Osteocyte (in vitro differentiated cells): Measurements from ENCODE around the gene SPDEF. TPM values are rescaled to one million over a fixed set of nuclear protein-coding genes. Genes with fewer than 3 reads are reported as not detected.

ENCODE experiments used
- DNase-seq: peaks from one replicate; pipeline ENCODE4 v3.0.0; 2021; ENCODE audit warnings: mixed read lengths; ENCODE audit not compliant: unreplicated experiment; ENCODE audit errors: extremely low spot score
- H3K27ac Mint-ChIP-seq: one replicate; pipeline ENCODE4 v1.8.0; 2021; ENCODE audit warnings: mild to moderate bottlenecking, mixed read lengths; ENCODE audit not compliant: unreplicated experiment
- H3K27me3 Mint-ChIP-seq: one replicate; pipeline ENCODE4 v1.8.0; 2021; ENCODE audit warnings: mixed read lengths; ENCODE audit not compliant: unreplicated experiment
- H3K36me3 Mint-ChIP-seq: one replicate; pipeline ENCODE4 v1.8.0; 2021; ENCODE audit warnings: mixed read lengths; ENCODE audit not compliant: unreplicated experiment
- H3K4me1 Mint-ChIP-seq: one replicate; pipeline ENCODE4 v1.8.0; 2021; ENCODE audit warnings: mixed read lengths; ENCODE audit not compliant: unreplicated experiment
- H3K4me3 Mint-ChIP-seq: one replicate; pipeline ENCODE4 v1.8.0; 2021; ENCODE audit warnings: mild to moderate bottlenecking, moderate library complexity, mixed read lengths; ENCODE audit not compliant: unreplicated experiment
- H3K9me3 Mint-ChIP-seq: one replicate; pipeline ENCODE4 v1.8.0; 2021; ENCODE audit warnings: mixed read lengths; ENCODE audit not compliant: unreplicated experiment
- total RNA-seq: library from RNA; stranded (reverse); gene quantifications from 2 replicates; pipeline ENCODE4 v1.2.1, GENCODE V29; 2021
- TF ChIP-seq, protein P1 (sequence below): fragments of 200-600 bp; sonication (generic); IDR thresholded peaks from 2 replicates; pipeline ENCODE4 v1.5.0; 2021; ENCODE audit warnings: antibody characterized with exemption, mild to moderate bottlenecking, moderate library complexity

SPDEF gene
- total RNA-seq, 1 donor from 2014 or later, result not detected

DNA sequence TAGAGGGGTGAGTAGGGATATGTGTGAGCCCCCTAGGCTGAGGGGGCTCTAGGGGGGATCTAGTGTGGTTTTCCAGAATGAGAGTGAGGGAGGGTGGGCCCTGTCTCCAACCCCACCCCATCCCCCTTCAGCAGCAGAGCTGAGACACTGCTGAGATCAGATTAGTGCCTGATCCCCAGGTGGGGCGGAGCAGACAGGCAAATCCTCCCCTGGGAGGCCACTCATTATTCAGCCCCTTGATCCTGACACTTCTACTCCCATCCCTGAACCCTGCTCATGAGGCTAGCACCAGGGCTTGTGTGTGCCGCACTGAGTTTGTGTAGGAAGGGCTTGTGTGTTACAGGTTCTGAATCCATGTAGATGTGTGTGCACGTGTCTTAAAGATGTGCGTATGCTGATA lies 42.5 kb downstream of the SPDEF start:
- no peaks in the 10 kb centered on the region for H3K36me3 Mint-ChIP-seq
- no peak overlapping the region for H3K27ac Mint-ChIP-seq
- H3K27me3 Mint-ChIP-seq, result peaks cover 18% of the 10 kb centered on the region
- peaks cover 8% of the 10 kb centered on the region for H3K9me3 Mint-ChIP-seq
- peaks cover 4% of the 10 kb centered on the region for H3K4me1 Mint-ChIP-seq
- no peak overlapping the region for H3K4me3 Mint-ChIP-seq
- no peak for DNase-seq
- TF ChIP-seq, protein P1, sequence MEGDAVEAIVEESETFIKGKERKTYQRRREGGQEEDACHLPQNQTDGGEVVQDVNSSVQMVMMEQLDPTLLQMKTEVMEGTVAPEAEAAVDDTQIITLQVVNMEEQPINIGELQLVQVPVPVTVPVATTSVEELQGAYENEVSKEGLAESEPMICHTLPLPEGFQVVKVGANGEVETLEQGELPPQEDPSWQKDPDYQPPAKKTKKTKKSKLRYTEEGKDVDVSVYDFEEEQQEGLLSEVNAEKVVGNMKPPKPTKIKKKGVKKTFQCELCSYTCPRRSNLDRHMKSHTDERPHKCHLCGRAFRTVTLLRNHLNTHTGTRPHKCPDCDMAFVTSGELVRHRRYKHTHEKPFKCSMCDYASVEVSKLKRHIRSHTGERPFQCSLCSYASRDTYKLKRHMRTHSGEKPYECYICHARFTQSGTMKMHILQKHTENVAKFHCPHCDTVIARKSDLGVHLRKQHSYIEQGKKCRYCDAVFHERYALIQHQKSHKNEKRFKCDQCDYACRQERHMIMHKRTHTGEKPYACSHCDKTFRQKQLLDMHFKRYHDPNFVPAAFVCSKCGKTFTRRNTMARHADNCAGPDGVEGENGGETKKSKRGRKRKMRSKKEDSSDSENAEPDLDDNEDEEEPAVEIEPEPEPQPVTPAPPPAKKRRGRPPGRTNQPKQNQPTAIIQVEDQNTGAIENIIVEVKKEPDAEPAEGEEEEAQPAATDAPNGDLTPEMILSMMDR, result no peak

DNA sequence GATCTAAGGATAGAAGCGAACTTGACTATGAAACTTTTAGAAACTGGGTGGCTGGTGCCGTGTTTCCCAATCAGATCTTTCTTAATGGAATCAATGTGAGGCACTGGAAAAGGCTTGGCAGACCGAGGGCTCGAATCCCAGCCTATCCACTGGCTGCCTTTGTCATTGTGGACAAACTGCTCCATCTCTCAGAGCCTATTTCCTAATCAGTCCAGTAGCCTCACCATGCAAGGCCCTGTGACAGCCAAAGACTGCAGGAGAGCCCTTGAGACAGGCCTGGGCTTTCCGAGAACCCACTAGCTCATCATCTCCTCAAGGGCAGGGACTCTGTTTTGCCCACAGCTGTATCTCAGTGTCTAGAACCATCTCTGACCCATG lies 43.4 kb downstream of the SPDEF start:
- H3K27me3 Mint-ChIP-seq, result peaks cover 18% of the 10 kb centered on the region
- H3K36me3 Mint-ChIP-seq, result no peaks in the 10 kb centered on the region
- H3K9me3 Mint-ChIP-seq, result peaks cover 8% of the 10 kb centered on the region
- DNase-seq, result no peak
- no peak overlapping the region for H3K4me3 Mint-ChIP-seq
- H3K4me1 Mint-ChIP-seq, result peaks cover 4% of the 10 kb centered on the region
- TF ChIP-seq, protein P1, result no peak
- H3K27ac Mint-ChIP-seq, result no peak overlapping the region

GRCh38 chr6:34511915-34512737 lies 44.0 kb downstream of the SPDEF start:
- TF ChIP-seq, protein P1, result no peak
- DNase-seq, result no peak
- H3K4me1 Mint-ChIP-seq, result peaks cover 4% of the 10 kb centered on the region
- H3K36me3 Mint-ChIP-seq, result no peaks in the 10 kb centered on the region
- no peak overlapping the region for H3K27ac Mint-ChIP-seq
- H3K9me3 Mint-ChIP-seq, result peaks cover 8% of the 10 kb centered on the region
- H3K4me3 Mint-ChIP-seq, result no peak overlapping the region
- peaks cover 18% of the 10 kb centered on the region for H3K27me3 Mint-ChIP-seq

DNA sequence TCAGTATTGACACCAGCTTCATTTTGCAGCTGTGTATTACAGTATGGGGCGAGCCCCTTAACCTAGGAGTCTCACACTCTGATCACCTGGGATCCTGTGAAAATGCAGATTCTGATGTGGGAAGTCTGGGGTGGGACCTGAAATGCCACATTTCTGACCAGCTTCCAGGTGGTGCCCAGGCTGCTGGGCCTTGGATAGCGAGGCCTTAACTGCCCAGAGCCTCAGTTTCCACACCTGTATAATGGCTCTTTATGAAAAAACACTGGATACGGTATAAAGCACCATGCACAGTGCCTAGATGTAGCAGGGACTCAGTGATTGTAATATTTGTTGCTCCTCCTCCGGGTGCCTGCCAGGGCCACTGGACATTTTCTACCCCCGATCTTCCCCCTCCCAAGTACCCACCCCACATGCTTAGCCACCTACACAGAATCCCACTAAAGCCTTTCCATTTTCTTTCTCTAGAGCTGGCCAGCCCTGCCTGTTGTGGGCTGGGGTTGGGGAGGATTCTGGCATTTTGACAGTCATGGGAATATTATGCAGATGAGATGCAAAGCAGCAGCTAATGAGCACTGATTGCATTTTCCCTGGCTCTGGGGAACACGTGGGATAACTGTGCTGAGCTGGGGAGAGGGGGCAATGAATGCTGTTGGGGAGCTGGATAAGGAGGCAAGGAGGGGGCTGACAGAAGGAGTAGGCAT lies 44.8 kb downstream of the SPDEF start:
- TF ChIP-seq, protein P1, result no peak
- no peak overlapping the region for H3K4me3 Mint-ChIP-seq
- peaks cover 4% of the 10 kb centered on the region for H3K4me1 Mint-ChIP-seq
- no peaks in the 10 kb centered on the region for H3K36me3 Mint-ChIP-seq
- H3K27ac Mint-ChIP-seq, result no peak overlapping the region
- peaks cover 20% of the 10 kb centered on the region for H3K27me3 Mint-ChIP-seq
- H3K9me3 Mint-ChIP-seq, result peaks cover 8% of the 10 kb centered on the region
- DNase-seq, result no peak

DNA sequence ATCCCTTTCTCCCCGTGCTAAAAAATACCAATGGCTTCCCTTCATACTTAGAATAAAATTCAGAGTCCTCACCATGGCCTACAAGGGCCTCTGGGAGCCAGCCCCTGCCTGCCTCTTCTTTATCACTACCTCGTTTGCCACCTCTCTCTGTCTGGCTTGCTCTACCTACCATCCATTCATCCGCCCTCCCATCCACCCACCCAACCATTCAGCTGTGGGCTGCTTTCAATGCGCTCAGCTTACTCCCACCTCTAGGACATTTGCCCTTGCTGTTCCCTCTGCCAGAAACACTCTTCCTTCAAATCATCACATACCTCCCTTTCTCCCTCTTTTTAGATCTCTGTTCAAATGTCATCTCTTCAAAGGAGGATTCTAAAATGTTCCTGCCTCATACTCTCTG lies 45.8 kb downstream of the SPDEF start:
- H3K27me3 Mint-ChIP-seq, result peaks cover 22% of the 10 kb centered on the region
- no peak overlapping the region for H3K4me3 Mint-ChIP-seq
- peaks cover 4% of the 10 kb centered on the region for H3K4me1 Mint-ChIP-seq
- peaks cover 8% of the 10 kb centered on the region for H3K9me3 Mint-ChIP-seq
- no peaks in the 10 kb centered on the region for H3K36me3 Mint-ChIP-seq
- DNase-seq, result no peak
- no peak overlapping the region for H3K27ac Mint-ChIP-seq
- TF ChIP-seq, protein P1, result no peak
